ENCODE data around the gene MRPS27.

Gene MRPS27

DNA sequence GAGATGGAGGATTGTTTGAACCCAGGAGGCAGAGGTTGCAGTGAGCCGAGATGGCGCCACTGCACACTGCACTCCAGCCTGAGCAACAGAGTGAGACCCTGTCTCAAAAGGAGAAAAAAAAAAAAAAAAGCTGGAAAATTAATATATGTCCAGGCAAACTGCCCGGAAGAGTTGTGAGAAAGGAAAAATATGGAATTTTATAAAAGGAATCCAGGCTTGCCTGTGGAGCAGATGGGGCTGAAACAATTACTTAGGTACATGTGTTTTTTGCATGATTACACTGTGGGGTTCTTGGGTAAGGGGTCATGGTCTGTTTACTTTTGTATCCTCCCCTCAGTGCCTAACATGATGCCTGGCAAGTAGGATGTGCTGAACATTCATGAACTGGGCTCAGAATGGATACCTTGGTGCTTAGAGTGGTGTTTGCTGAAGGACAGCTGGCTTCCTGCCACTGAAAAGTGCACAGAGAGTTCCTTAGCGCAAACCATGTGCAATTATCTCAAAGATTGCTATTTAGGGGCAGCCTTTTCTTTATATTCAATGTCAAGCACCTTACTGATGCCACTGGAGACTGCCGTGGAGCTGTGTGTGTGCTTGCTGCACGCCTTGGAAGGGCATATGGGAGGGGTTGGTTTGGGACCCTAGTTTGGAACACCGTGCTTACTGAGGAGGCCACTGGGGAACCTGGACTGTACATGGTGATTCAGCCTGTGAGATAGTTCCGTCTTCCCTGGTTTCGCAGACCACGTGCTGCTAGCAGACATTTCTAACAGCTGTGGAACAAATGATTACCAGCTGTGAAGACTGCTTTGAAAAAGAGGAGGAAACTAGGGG is 134.3 kb downstream of the MRPS27 start:
- peaks cover 0 to 4% (median 0%) of the 10 kb centered on the region in 11 experiments; a peak in 1 of 22 replicates for H4K20me1 ChIP-seq
- H3K4me1 ChIP-seq: peaks cover 0 to 11% (median 0%) of the 10 kb centered on the region in 10 experiments; a peak in 1 of 20 replicates
- no peak overlapping the region for H3K4me3 ChIP-seq
- no peaks in the 10 kb centered on the region for H3K27me3 ChIP-seq
- no peak overlapping the region for H3K27ac ChIP-seq
- H3K36me3 ChIP-seq: peaks cover 0 to 75% (median 45%) of the 10 kb centered on the region in 11 experiments; a peak in 19 of 22 replicates
- no peak overlapping the region for H3K4me2 ChIP-seq
- H3K9ac ChIP-seq: no peak overlapping the region
- TF ChIP-seq Cebpa-rat (IDR thresholded peaks at IDR 0.05): no peak
- H3K9me3 ChIP-seq (replicated peaks in 1 of 11): no peaks in the 10 kb centered on the region

DNA sequence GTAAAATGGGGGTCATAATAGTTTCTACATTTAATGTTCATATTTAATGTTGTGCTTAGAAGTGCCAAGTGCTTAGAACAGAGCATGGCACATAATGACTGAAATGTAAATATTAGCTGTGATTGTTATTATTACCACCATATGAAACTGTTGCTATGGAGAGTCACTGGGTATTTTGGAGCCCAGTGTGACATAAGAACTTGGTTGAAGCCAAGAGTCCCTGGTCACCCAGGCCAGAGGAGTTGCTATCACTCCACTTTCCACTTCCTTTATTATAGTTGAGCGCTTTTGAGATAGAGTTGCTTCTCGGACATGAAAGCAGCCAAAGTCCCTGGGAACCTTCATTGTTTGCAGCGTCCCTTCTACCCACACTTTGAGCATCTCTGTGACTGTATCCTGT is 135.6 kb downstream of the MRPS27 start:
- peaks cover 0 to 7% (median 0%) of the 10 kb centered on the region in 11 experiments; a peak in 2 of 22 replicates for H4K20me1 ChIP-seq
- H3K4me1 ChIP-seq: peaks cover 0 to 11% (median 0%) of the 10 kb centered on the region in 10 experiments; a peak in 1 of 20 replicates
- no peak overlapping the region for H3K4me2 ChIP-seq
- no peaks in the 10 kb centered on the region for H3K27me3 ChIP-seq
- H3K9me3 ChIP-seq (replicated peaks in 1 of 11): no peaks in the 10 kb centered on the region
- no peak overlapping the region for H3K4me3 ChIP-seq
- peaks cover 0 to 69% (median 46%) of the 10 kb centered on the region in 11 experiments; a peak in 19 of 22 replicates for H3K36me3 ChIP-seq
- TF ChIP-seq Cebpa-rat (IDR thresholded peaks at IDR 0.05): no peak
- no peak overlapping the region for H3K27ac ChIP-seq
- H3K9ac ChIP-seq: no peak overlapping the region

DNA sequence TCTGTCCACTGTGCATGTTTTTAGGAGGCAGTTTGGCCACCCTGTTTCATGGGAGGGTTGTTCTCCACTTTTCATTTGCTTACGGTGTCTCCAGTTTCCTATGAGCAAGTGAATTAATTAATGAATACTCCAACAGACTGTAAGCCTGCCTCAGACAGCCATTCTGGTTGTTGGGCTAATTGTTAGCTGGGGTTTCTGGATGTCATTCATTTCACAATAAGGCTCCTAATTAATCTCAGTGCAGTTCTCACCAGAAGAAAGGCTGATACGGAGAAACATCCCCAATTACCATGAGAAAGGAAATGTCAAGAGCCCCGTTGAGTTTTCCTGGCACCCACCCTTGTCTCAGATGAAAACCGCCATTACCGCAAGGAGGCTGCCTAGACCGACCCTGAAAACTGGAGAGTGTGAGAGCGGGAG is 136.9 kb downstream of the MRPS27 start:
- Histone ChIP-seq H3K27ac (no peak overlapping the region), H3K4me2 (no peak overlapping the region), H3K27me3 (no peaks in the 10 kb centered on the region), H4K20me1 (peaks cover 0 to 15% (median 0%) of the 10 kb centered on the region in 11 experiments; a peak in 2 of 22 replicates), H3K9ac (no peak overlapping the region), H3K36me3 (peaks cover 0 to 59% (median 48%) of the 10 kb centered on the region in 11 experiments; a peak in 19 of 22 replicates), H3K4me1 (0 out of 20 replicates have a peak, but pooled peaks cover 0 to 5% (median 0%) of the 10 kb centered on the region in 10 experiments), H3K9me3 (replicated peaks in 1 of 11) (no peaks in the 10 kb centered on the region), H3K4me3 (no peak overlapping the region)
- no peak for TF ChIP-seq Cebpa-rat (IDR thresholded peaks at IDR 0.05)

DNA sequence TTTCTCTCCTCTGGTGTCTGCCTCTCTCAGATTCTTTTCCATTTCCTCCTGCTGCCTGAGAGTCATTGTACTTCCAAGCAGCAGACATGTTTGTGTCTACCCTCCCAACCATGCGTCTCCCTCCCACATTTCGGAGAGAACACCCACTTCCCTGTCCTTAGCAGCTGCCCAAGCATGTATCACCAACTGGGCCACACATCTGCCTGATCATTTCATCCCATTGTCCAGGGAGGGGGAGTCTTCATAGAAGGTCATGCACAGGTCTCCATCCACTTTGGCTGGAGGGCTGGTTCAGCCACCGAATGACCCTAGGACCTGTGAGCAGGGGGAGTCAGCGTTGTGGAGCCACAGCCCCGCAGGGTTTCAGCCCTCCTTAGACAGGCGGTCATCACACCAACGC is 137.4 kb downstream of the MRPS27 start:
- 0 out of 20 replicates have a peak, but pooled peaks cover 0 to under 1% (median 0%) of the 10 kb centered on the region in 10 experiments for H3K4me1 ChIP-seq
- TF ChIP-seq Cebpa-rat (IDR thresholded peaks at IDR 0.05): no peak
- no peak overlapping the region for H3K4me2 ChIP-seq
- H4K20me1 ChIP-seq: peaks cover 0 to 15% (median 0%) of the 10 kb centered on the region in 11 experiments; a peak in 2 of 22 replicates
- H3K27me3 ChIP-seq: no peaks in the 10 kb centered on the region
- no peak overlapping the region for H3K9ac ChIP-seq
- no peak overlapping the region for H3K4me3 ChIP-seq
- H3K36me3 ChIP-seq: peaks cover 0 to 55% (median 44%) of the 10 kb centered on the region in 11 experiments; a peak in 19 of 22 replicates
- H3K9me3 ChIP-seq (replicated peaks in 1 of 11): no peaks in the 10 kb centered on the region
- no peak overlapping the region for H3K27ac ChIP-seq

DNA sequence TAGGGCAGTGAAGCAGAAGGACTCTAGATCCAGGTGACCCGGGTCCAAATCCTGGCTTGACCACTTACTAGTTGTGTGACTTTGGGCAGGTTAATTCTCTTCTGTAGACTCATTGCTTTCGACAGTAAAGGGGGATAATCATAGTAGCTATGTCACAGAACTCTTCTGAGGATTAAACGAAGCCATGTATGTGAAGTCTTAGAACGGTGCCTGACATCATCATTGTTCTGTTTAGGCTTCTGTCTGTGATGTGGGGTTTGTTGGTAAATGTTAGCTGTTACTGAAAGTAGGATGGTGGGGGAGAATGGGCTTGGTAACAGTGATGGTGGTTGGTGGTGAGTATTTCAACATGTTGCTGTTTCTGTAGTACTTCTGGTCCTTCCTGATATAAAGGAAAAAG is 139.1 kb downstream of the MRPS27 start:
- no peak overlapping the region for H3K4me3 ChIP-seq
- H3K27ac ChIP-seq: no peak overlapping the region
- H3K4me2 ChIP-seq: no peak overlapping the region
- no peak overlapping the region for H3K9ac ChIP-seq
- H3K4me1 ChIP-seq: no peaks in the 10 kb centered on the region
- TF ChIP-seq Cebpa-rat (IDR thresholded peaks at IDR 0.05): no peak
- H4K20me1 ChIP-seq: peaks cover 0 to 29% (median 0%) of the 10 kb centered on the region in 11 experiments; a peak in 2 of 22 replicates
- no peaks in the 10 kb centered on the region for H3K9me3 ChIP-seq (replicated peaks in 1 of 11)
- H3K36me3 ChIP-seq: peaks cover 0 to 40% (median 27%) of the 10 kb centered on the region in 11 experiments; a peak in 18 of 22 replicates
- no peaks in the 10 kb centered on the region for H3K27me3 ChIP-seq

DNA sequence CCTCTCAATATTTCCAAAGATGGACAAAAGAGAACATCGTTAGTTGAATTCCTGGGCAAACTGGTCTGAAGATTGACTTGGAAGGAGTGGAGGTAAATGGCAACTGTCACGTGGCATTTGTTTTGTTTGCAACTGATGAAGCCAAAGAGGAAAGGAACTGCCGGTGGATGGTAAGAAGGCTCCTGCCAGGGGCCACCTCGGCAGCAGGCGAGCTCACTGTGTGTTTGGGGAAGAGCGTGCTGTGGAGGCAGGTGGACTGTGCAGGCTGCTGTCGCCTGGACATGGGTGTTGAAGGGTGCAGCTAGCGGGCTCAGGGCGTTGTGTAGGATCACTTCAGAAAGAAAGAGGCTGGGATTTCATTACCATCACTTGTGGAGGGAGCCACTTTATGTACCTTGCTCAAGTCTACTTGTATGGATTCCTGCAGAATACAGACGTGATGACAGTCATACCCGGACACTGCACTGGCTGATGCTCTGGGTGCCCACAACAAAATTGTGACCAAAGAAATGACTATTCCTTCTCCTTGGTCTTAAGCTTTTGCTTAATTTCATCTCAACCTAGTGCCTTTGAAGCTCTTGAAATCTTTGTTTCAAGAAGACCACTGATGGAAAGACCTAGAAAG is 140.1 kb downstream of the MRPS27 start:
- TF ChIP-seq Cebpa-rat (IDR thresholded peaks at IDR 0.05): no peak
- no peaks in the 10 kb centered on the region for H3K9me3 ChIP-seq (replicated peaks in 1 of 11)
- H3K4me1 ChIP-seq: no peaks in the 10 kb centered on the region
- no peak overlapping the region for H3K4me3 ChIP-seq
- peaks cover 0 to 31% (median 20%) of the 10 kb centered on the region in 11 experiments; a peak in 17 of 22 replicates for H3K36me3 ChIP-seq
- peaks cover 0 to 29% (median 0%) of the 10 kb centered on the region in 11 experiments; a peak in 2 of 22 replicates for H4K20me1 ChIP-seq
- no peak overlapping the region for H3K27ac ChIP-seq
- no peaks in the 10 kb centered on the region for H3K27me3 ChIP-seq
- H3K9ac ChIP-seq: no peak overlapping the region
- H3K4me2 ChIP-seq: no peak overlapping the region

DNA sequence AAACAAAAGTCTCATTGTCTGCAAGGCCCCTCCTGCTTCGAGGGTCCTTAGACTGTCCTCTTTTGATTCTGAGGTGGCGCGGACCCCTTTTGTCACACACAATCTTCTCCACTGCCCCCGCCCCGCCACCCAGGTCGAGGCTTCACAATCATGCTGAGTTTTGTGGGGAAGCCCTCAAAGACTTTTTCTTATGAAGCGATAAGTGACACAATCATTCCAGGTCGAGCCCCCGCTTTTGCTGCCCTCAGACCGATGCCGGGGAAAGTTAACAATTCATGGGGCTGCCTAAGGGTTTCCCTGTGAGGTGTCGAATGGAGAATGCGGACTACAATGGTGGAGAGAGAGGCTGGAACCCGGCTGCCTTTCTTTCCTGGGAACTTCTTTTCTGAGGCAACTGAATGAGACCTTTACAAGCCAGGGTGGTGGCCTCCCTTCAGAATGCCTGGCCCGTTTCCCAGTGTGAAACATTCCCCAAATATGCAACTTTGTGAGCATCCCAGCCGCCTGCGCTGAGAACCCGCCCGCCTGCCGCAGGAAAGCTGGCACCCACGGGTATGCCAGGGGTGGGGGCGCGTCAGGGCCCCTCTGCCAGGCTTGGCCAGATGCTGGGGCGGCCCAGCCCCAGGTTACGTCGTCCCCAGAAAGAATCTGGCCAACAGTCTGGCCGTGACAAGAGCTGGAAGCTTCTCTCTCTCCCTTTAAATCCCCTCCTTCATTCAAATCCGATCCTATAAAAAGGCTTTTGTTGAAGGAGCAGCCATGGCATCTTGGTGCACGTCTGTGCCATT is 140.8 kb downstream of the MRPS27 start:
- no peak overlapping the region for H3K27ac ChIP-seq
- peaks cover 0 to 29% (median 0%) of the 10 kb centered on the region in 11 experiments; a peak in 2 of 22 replicates for H4K20me1 ChIP-seq
- no peak overlapping the region for H3K9ac ChIP-seq
- peaks cover 0 to 24% (median 13%) of the 10 kb centered on the region in 11 experiments; a peak in 15 of 22 replicates for H3K36me3 ChIP-seq
- H3K27me3 ChIP-seq: no peaks in the 10 kb centered on the region
- H3K4me3 ChIP-seq: no peak overlapping the region
- TF ChIP-seq Cebpa-rat (IDR thresholded peaks at IDR 0.05): no peak
- H3K9me3 ChIP-seq (replicated peaks in 1 of 11): no peaks in the 10 kb centered on the region
- no peaks in the 10 kb centered on the region for H3K4me1 ChIP-seq
- H3K4me2 ChIP-seq: no peak overlapping the region

DNA sequence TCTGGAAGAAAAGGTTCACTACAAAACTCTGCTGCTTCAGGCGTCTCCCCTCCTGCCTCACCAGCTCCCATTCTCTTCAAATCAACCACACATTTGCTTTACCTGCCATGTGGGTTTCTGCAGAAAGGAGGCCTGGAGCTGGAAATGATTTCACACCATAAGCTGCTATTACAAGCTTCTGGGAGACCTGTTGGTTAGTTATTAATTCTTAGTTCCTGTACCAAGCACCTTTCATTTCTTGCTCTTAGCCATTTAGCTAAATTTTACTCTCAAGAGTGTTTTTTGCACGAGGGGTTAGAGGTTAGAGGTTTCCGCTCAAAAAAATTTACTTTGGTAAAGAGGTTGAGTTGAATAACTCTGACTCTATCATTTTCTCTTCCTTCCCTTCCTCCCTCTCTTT is 142.5 kb downstream of the MRPS27 start:
- no peak overlapping the region for H3K27ac ChIP-seq
- no peak overlapping the region for H3K9ac ChIP-seq
- no peak overlapping the region for H3K4me2 ChIP-seq
- no peaks in the 10 kb centered on the region for H3K4me1 ChIP-seq
- no peaks in the 10 kb centered on the region for H3K27me3 ChIP-seq
- peaks cover 0 to 13% (median 3%) of the 10 kb centered on the region in 11 experiments; a peak in 6 of 22 replicates for H3K36me3 ChIP-seq
- no peak for TF ChIP-seq Cebpa-rat (IDR thresholded peaks at IDR 0.05)
- H3K9me3 ChIP-seq (replicated peaks in 1 of 11): no peaks in the 10 kb centered on the region
- H3K4me3 ChIP-seq: no peak overlapping the region
- peaks cover 0 to 29% (median 0%) of the 10 kb centered on the region in 11 experiments; a peak in 2 of 22 replicates for H4K20me1 ChIP-seq
